H1 (cell line): ENCODE data around the gene SNAP25. TPM values are rescaled to one million over a fixed set of nuclear protein-coding genes. Genes with fewer than 3 reads are reported as not detected.

ENCODE experiments used
- CTCF ChIA-PET: fragments of 300-600 bp; sonication (Branson Sonifier 250); formaldehyde crosslinking; loops from one replicate; lab custom pipeline; 2021; ENCODE audit not compliant: partially characterized antibody; lab: Charles Lee
- POLR2A ChIA-PET: fragments of 300-600 bp; sonication (Branson Sonifier 250); formaldehyde crosslinking; loops from one replicate; lab custom pipeline; 2021; ENCODE audit warnings: inconsistent platforms; ENCODE audit not compliant: partially characterized antibody; lab: Charles Lee
- DNase-seq, 2 experiments: peaks; one replicate each; pipeline versions ENCODE4 v3.0.0 to v3.0.0-alpha.2; 2010 to 2022; ENCODE audit warnings: low spot score in 2 of 2, low read depth in 1 of 2, mixed read lengths in 1 of 2
- FAIRE-seq: peaks from 2 replicates; lab custom pipeline; 2011; peaks lifted over from hg19 to GRCh38; lab: Jason Lieb, UNC
- H2AFZ ChIP-seq: 2 replicates; pipeline ENCODE4 v1.8.1; 2012; ENCODE audit warnings: low read length, inconsistent platforms
- H2AK5ac ChIP-seq: 2 replicates; pipeline ENCODE4 v1.6.1; 2013; ENCODE audit warnings: low read depth, low read length
- H2BK120ac ChIP-seq: replicated peaks from 2 replicates; pipeline ENCODE3; 2013; ENCODE audit warnings: low read depth, low read length, inconsistent platforms
- H2BK12ac ChIP-seq: 2 replicates; pipeline ENCODE4 v1.6.1; 2013; ENCODE audit warnings: low read depth, low read length
- H2BK15ac ChIP-seq: 2 replicates; pipeline ENCODE4 v1.6.1; 2013; ENCODE audit warnings: low read length
- H2BK20ac ChIP-seq: 2 replicates; pipeline ENCODE4 v1.6.1; 2013; ENCODE audit warnings: low read length
- H2BK5ac ChIP-seq: 2 replicates; pipeline ENCODE4 v1.6.1; 2013; ENCODE audit warnings: low read depth, low read length
- H3K14ac ChIP-seq: 2 replicates; pipeline ENCODE4 v1.6.1; 2013; ENCODE audit warnings: inconsistent platforms; ENCODE audit not compliant: insufficient read length
- H3K18ac ChIP-seq: 2 replicates; pipeline ENCODE4 v1.6.1; 2013; ENCODE audit warnings: low read length; ENCODE audit errors: extremely low read depth
- H3K23ac ChIP-seq: 2 replicates; pipeline ENCODE4 v1.6.1; 2013; ENCODE audit warnings: inconsistent platforms; ENCODE audit not compliant: insufficient read length
- H3K23me2 ChIP-seq: 2 replicates; pipeline ENCODE4 v1.6.1; 2013; ENCODE audit warnings: low read depth, low read length
- H3K27ac ChIP-seq: 2 replicates; pipeline ENCODE4 v1.6.1; 2011; ENCODE audit warnings: low read depth, low read length, inconsistent platforms
- H3K27me3 ChIP-seq, 4 experiments: replicated peaks in 1 of 4; 1 replicate in 1 of 4; 2 replicates in 3 of 4; pipeline versions ENCODE4 v1.6.1 to v1.8.1; 2011 to 2013; ENCODE audit warnings: low read length in 3 of 4, mild to moderate bottlenecking in 3 of 4, inconsistent platforms in 2 of 4, mixed read lengths in 2 of 4, moderate library complexity in 1 of 4; ENCODE audit not compliant: control insufficient read depth in 3 of 4, insufficient read depth in 3 of 4; ENCODE audit errors: extremely low read depth in 1 of 4
- H3K36me3 ChIP-seq, 4 experiments: 2 replicates each; pipeline versions ENCODE4 v1.6.1 to v1.8.1; 2011 to 2013; ENCODE audit warnings: mild to moderate bottlenecking in 4 of 4, low read length in 3 of 4, moderate library complexity in 2 of 4, control low read depth in 1 of 4, inconsistent platforms in 1 of 4; ENCODE audit not compliant: insufficient read depth in 4 of 4, control insufficient read depth in 2 of 4
- H3K4ac ChIP-seq: replicated peaks from 2 replicates; pipeline ENCODE3; 2013; ENCODE audit warnings: low read length, low read depth, mixed read lengths, inconsistent platforms; ENCODE audit not compliant: insufficient read length
- H3K4me1 ChIP-seq, 4 experiments: replicated peaks in 1 of 4; 1 replicate in 1 of 4; 2 replicates in 3 of 4; pipeline versions ENCODE4 v1.6.1 to v1.8.1; 2011 to 2013; ENCODE audit warnings: low read length in 3 of 4, inconsistent platforms in 2 of 4, mixed read lengths in 1 of 4; ENCODE audit not compliant: insufficient read depth in 4 of 4, control insufficient read depth in 3 of 4
- H3K4me2 ChIP-seq, 2 experiments: 2 replicates each; pipeline versions ENCODE4 v1.6.1 to v1.8.1; 2011 to 2013; ENCODE audit warnings: low read depth in 2 of 2, low read length in 2 of 2, control low read depth in 1 of 2, inconsistent platforms in 1 of 2, mild to moderate bottlenecking in 1 of 2; ENCODE audit not compliant: insufficient read depth in 1 of 2
- H3K4me3 ChIP-seq, 4 experiments: fragments of 200-600, 300-600 bp in 1 of 4; sonication (generic), shearing (Covaris generic), sonication (Bioruptor Twin) in 1 of 4; 2 replicates each; pipeline versions ENCODE4 v1.5.1 to v1.8.1; 2011 to 2016; ENCODE audit warnings: low read length in 4 of 4, low read depth in 3 of 4, control low read depth in 2 of 4, inconsistent platforms in 2 of 4, mild to moderate bottlenecking in 2 of 4, mixed read lengths in 1 of 4, moderate library complexity in 1 of 4; ENCODE audit not compliant: insufficient read depth in 2 of 4; ENCODE audit errors: extremely low read depth in 1 of 4
- H3K56ac ChIP-seq: replicated peaks from 2 replicates; pipeline ENCODE3; 2013; ENCODE audit warnings: low read depth, mild to moderate bottlenecking, mixed read lengths, low read length, inconsistent platforms; ENCODE audit not compliant: insufficient read length
- H3K79me1 ChIP-seq: 2 replicates; pipeline ENCODE4 v1.6.1; 2013; ENCODE audit warnings: low read depth, low read length, control low read depth
- H3K79me2 ChIP-seq, 2 experiments: 2 replicates each; pipeline versions ENCODE4 v1.6.1 to v1.8.1; 2012 to 2013; ENCODE audit warnings: low read length in 2 of 2, mild to moderate bottlenecking in 2 of 2, inconsistent platforms in 1 of 2; ENCODE audit not compliant: insufficient read depth in 2 of 2, control insufficient read depth in 1 of 2
- H3K9ac ChIP-seq, 4 experiments: replicated peaks in 1 of 4; 1 replicate in 1 of 4; 2 replicates in 3 of 4; pipeline versions ENCODE4 v1.6.1 to v1.8.1; 2011 to 2013; ENCODE audit warnings: low read depth in 3 of 4, low read length in 3 of 4, control low read depth in 2 of 4, mild to moderate bottlenecking in 2 of 4, moderate library complexity in 2 of 4, inconsistent platforms in 1 of 4; ENCODE audit errors: extremely low read depth in 1 of 4
- H3K9me3 ChIP-seq, 2 experiments: 2 replicates each; pipeline versions ENCODE4 v1.6.1 to v1.8.1; 2012 to 2013; ENCODE audit warnings: mild to moderate bottlenecking in 2 of 2, moderate library complexity in 2 of 2, control low read depth in 1 of 2, inconsistent platforms in 1 of 2, low read depth in 1 of 2, low read length in 1 of 2, mixed read lengths in 1 of 2; ENCODE audit not compliant: insufficient read depth in 2 of 2
- H4K20me1 ChIP-seq, 2 experiments: replicated peaks in 1 of 2; 2 replicates each; pipeline versions ENCODE3 to v1.8.1; 2011 to 2013; ENCODE audit warnings: inconsistent platforms in 2 of 2, low read length in 2 of 2, mild to moderate bottlenecking in 1 of 2; ENCODE audit not compliant: insufficient read depth in 2 of 2, control insufficient read depth in 1 of 2
- H4K5ac ChIP-seq: 2 replicates; pipeline ENCODE4 v1.6.1; 2013; ENCODE audit warnings: low read length, low read depth, mixed read lengths, inconsistent platforms; ENCODE audit not compliant: insufficient read length
- H4K8ac ChIP-seq: 2 replicates; pipeline ENCODE4 v1.8.0; 2013; ENCODE audit warnings: mild to moderate bottlenecking, moderate library complexity, low read length, inconsistent platforms; ENCODE audit not compliant: insufficient read depth; ENCODE audit errors: extremely low read depth
- H4K91ac ChIP-seq: replicated peaks from 2 replicates; pipeline ENCODE3; 2013; ENCODE audit warnings: low read length, mixed read lengths, inconsistent platforms; ENCODE audit not compliant: insufficient read length
- KDM1A ChIP-seq: fragments of 200-600, 300-600 bp; sonication (generic); IDR thresholded peaks from 2 replicates; pipeline ENCODE4 v1.7.1; 2016; ENCODE audit warnings: mild to moderate bottlenecking, low read length, borderline replicate concordance
- NANOG ChIP-seq: IDR thresholded peaks from 2 replicates; pipeline ENCODE4 v1.6.1; 2011; ENCODE audit warnings: low read length, low read depth, mild to moderate bottlenecking, inconsistent platforms; ENCODE audit not compliant: insufficient read depth, poor library complexity, severe bottlenecking
- SRF ChIP-seq: IDR thresholded peaks from 2 replicates; pipeline ENCODE4 v1.6.1; 2011; ENCODE audit warnings: mild to moderate bottlenecking, low read depth, low read length, moderate library complexity
- WGBS, 2 experiments: shearing (Covaris generic) in 1 of 2; methylation state at CpG; one replicate each; pipeline versions ENCODE4 v1.1.6 to v1.1.7; 2013 to 2015; ENCODE audit warnings: low lambda C conversion rate in 2 of 2, mixed read lengths in 2 of 2, inconsistent platforms in 1 of 2, low coverage in 1 of 2, missing lambda C conversion rate in 1 of 2; ENCODE audit not compliant: insufficient replicate concordance in 2 of 2, insufficient coverage in 1 of 2, insufficient read length in 1 of 2; ENCODE audit errors: extremely low coverage in 1 of 2, missing lambda C conversion rate in 1 of 2; 5-methylcytosine and 5-hydroxymethylcytosine counted together
- polyA plus RNA-seq, 7 experiments: library from polyadenylated mRNA; depleted of rRNA in 3 of 7; stranded (reverse) in 5 of 7; unstranded in 2 of 7; fragments of >200 nt in 5 of 7; fragments of 200-250 nt in 2 of 7; gene quantifications; 1 replicate in 5 of 7; 2 replicates in 1 of 7; 4 replicates in 1 of 7; pipeline versions ENCODE4 v1.2.1 to v1.2.3, GENCODE V29; 2011 to 2013; ENCODE audit warnings: missing spikeins in 2 of 7, mixed read lengths in 2 of 7
- total RNA-seq: library from RNA; stranded (reverse); fragmentation: NEBNext Ultra II Directional; extraction: Animal tissue kit (Norgen Biotek cat#: 25700); gene quantifications from 2 replicates; pipeline ENCODE4 v1.2.1, GENCODE V29; 2021

Gene SNAP25
- total and polyA plus RNA-seq, 2 of the 8 experiments (the other 6 are each of a cell fraction or from before 2014, with no cell fraction given): 0.51 to 0.52 TPM

DNA sequence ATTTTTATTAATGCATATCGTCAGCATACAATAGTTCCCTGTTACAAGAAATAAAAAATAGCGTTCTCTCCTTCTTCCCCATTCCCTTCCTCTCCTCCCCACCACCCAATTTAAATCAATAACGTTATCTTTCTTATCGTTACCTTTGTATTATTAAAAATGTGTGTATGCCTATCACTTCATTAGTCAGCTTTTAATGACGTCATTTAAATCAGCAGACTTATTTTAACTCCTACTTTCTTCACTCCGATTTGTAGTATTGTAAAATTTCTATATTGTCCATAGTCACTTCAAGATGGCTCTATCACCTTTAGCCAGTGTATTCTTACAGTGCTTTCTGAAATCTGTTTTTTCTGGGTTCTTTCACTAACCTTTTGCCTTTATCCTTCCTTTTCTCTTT lies 126.3 kb downstream of the SNAP25 start:
- H3K4me3 ChIP-seq: no peak overlapping the region
- no peak overlapping the region for H2BK120ac ChIP-seq
- ChIA-PET POLR2A (no interaction called here), CTCF (interaction anchor here (0.6 to 1.5 kb wide), 2 partner anchors 13 to 68 kb away, joined by 3 to 5 read pairs; no protein-coding TSS in a partner anchor)
- DNase-seq: no peak
- no peak overlapping the region for H2BK20ac ChIP-seq
- no peaks in the 10 kb centered on the region for H3K79me1 ChIP-seq
- H4K5ac ChIP-seq: no peak overlapping the region
- no peak overlapping the region for H2BK12ac ChIP-seq
- no peak overlapping the region for H3K4ac ChIP-seq
- H2BK15ac ChIP-seq: no peak overlapping the region
- H2AFZ ChIP-seq: 0 out of 2 replicates have a peak overlapping the region, but pooled peaks have one; percentile 18
- H3K23me2 ChIP-seq: no peaks in the 10 kb centered on the region
- no peak overlapping the region for H3K9ac ChIP-seq
- 90 to 100% methylated on average over 3 to 6 of the region's 6 CpGs for WGBS, 2 experiments
- H4K91ac ChIP-seq: no peak overlapping the region
- H2BK5ac ChIP-seq: no peak overlapping the region
- H2AK5ac ChIP-seq: no peak overlapping the region
- peaks cover 0 to 3% of the 10 kb centered on the region in 2 experiments; a peak in 1 of 4 replicates for H3K9me3 ChIP-seq
- H3K4me2 ChIP-seq: no peak overlapping the region
- H4K20me1 ChIP-seq: no peaks in the 10 kb centered on the region
- H3K56ac ChIP-seq: no peak overlapping the region
- H3K27me3 ChIP-seq: no peaks in the 10 kb centered on the region
- no peak for FAIRE-seq
- no peak overlapping the region for H3K18ac ChIP-seq
- no peaks in the 10 kb centered on the region for H3K36me3 ChIP-seq
- H3K27ac ChIP-seq: no peak overlapping the region
- H4K8ac ChIP-seq: no peak overlapping the region
- H3K79me2 ChIP-seq: no peaks in the 10 kb centered on the region
- no peaks in the 10 kb centered on the region for H3K4me1 ChIP-seq
- H3K14ac ChIP-seq: no peak overlapping the region
- TF ChIP-seq SRF (no peak), KDM1A (no peak), NANOG (no peak)
- H3K23ac ChIP-seq: no peak overlapping the region
